Progenitor cell of endocrine pancreas (in vitro differentiated cells): ENCODE measurements around the gene FOXC2. TPM values are rescaled to one million over a fixed set of nuclear protein-coding genes. Genes with fewer than 3 reads are reported as not detected.

Source experiments
- DNase-seq: peaks from one replicate; pipeline ENCODE4 v3.0.0; 2021; ENCODE audit warnings: low spot score; ENCODE audit not compliant: unreplicated experiment
- H3K27ac Mint-ChIP-seq: 2 replicates; pipeline ENCODE4 v1.8.0; 2021; ENCODE audit warnings: mild to moderate bottlenecking, moderate library complexity, mixed read lengths
- H3K27me3 Mint-ChIP-seq: 2 replicates; pipeline ENCODE4 v1.8.0; 2021; ENCODE audit warnings: mixed read lengths
- H3K36me3 Mint-ChIP-seq: 2 replicates; pipeline ENCODE4 v1.8.0; 2022; ENCODE audit warnings: mixed read lengths; ENCODE audit not compliant: insufficient read depth
- H3K4me1 Mint-ChIP-seq: 2 replicates; pipeline ENCODE4 v1.8.0; 2021; ENCODE audit warnings: low read depth, mixed read lengths
- H3K4me3 Mint-ChIP-seq: 2 replicates; pipeline ENCODE4 v1.8.0; 2021; ENCODE audit warnings: low read depth, mild to moderate bottlenecking, moderate library complexity, mixed read lengths
- H3K9me3 Mint-ChIP-seq: 2 replicates; pipeline ENCODE4 v1.8.0; 2021; ENCODE audit warnings: low read depth, mixed read lengths
- CTCF ChIP-seq: fragments of 200-600 bp; sonication (generic); IDR thresholded peaks from one replicate; pipeline ENCODE4 v1.5.0; 2021; ENCODE audit warnings: antibody characterized with exemption, mild to moderate bottlenecking; ENCODE audit not compliant: unreplicated experiment
- total RNA-seq: library from RNA; stranded (reverse); gene quantifications from 2 replicates; pipeline ENCODE4 v1.2.1, GENCODE V29; 2021

Gene FOXC2
- total RNA-seq, 1 donor from 2014 or later, result not detected

- no peaks in the 10 kb centered on the region for H3K9me3 Mint-ChIP-seq
- peaks cover 89% of the 10 kb centered on the region for H3K27me3 Mint-ChIP-seq
- H3K4me3 Mint-ChIP-seq, result no peak overlapping the region
- DNase-seq, result no peak
- H3K36me3 Mint-ChIP-seq, result no peaks in the 10 kb centered on the region
- H3K4me1 Mint-ChIP-seq, result peaks cover 6% of the 10 kb centered on the region
- TF ChIP-seq CTCF, result no peak
- H3K27ac Mint-ChIP-seq, result no peak overlapping the region
These were observed 6.0 kb downstream of the FOXC2 start for GRCh38 chr16:86572606-86573005.

GRCh38 chr16:86573215-86573614 lies 6.6 kb downstream of the FOXC2 start:
- peaks cover 9% of the 10 kb centered on the region for H3K4me1 Mint-ChIP-seq
- H3K36me3 Mint-ChIP-seq, result no peaks in the 10 kb centered on the region
- no peak overlapping the region for H3K27ac Mint-ChIP-seq
- H3K4me3 Mint-ChIP-seq, result no peak overlapping the region
- TF ChIP-seq CTCF, result no peak
- DNase-seq, result no peak
- H3K27me3 Mint-ChIP-seq, result peaks cover 94% of the 10 kb centered on the region
- H3K9me3 Mint-ChIP-seq, result no peaks in the 10 kb centered on the region

GRCh38 chr16:86573646-86574508 lies 7.2 kb downstream of the FOXC2 start:
- peaks cover 97% of the 10 kb centered on the region for H3K27me3 Mint-ChIP-seq
- DNase-seq, result no peak
- no peaks in the 10 kb centered on the region for H3K9me3 Mint-ChIP-seq
- H3K4me1 Mint-ChIP-seq, result peaks cover 12% of the 10 kb centered on the region
- no peak overlapping the region for H3K27ac Mint-ChIP-seq
- no peak overlapping the region for H3K4me3 Mint-ChIP-seq
- TF ChIP-seq CTCF, result no peak
- H3K36me3 Mint-ChIP-seq, result no peaks in the 10 kb centered on the region

GRCh38 chr16:86574646-86575045 lies 8.0 kb downstream of the FOXC2 start:
- DNase-seq, result no peak
- TF ChIP-seq CTCF, result no peak
- no peaks in the 10 kb centered on the region for H3K9me3 Mint-ChIP-seq
- H3K27me3 Mint-ChIP-seq, result peaks cover 93% of the 10 kb centered on the region
- peaks cover 14% of the 10 kb centered on the region for H3K4me1 Mint-ChIP-seq
- H3K36me3 Mint-ChIP-seq, result no peaks in the 10 kb centered on the region
- no peak overlapping the region for H3K27ac Mint-ChIP-seq
- no peak overlapping the region for H3K4me3 Mint-ChIP-seq

- Mint-ChIP-seq H3K27me3 (peaks cover 93% of the 10 kb centered on the region), H3K27ac (no peak overlapping the region), H3K36me3 (no peaks in the 10 kb centered on the region), H3K4me1 (peaks cover 15% of the 10 kb centered on the region), H3K9me3 (no peaks in the 10 kb centered on the region), H3K4me3 (no peak overlapping the region)
- no peak for DNase-seq
- no peak for TF ChIP-seq CTCF
These were observed 8.6 kb downstream of the FOXC2 start for GRCh38 chr16:86575095-86575685.
